Colonic mucosa (tissue), 4 donors: ENCODE measurements around the gene TUFT1. TPM values are rescaled to one million over a fixed set of nuclear protein-coding genes. Genes with fewer than 3 reads are reported as not detected.

Source experiments
- DNase-seq: peaks from one replicate; pipeline ENCODE4 v3.0.0-alpha.2; 2020
- H3K27ac ChIP-seq: fragments of 200-600 bp; one replicate; pipeline ENCODE4 v1.8.0; 2021
- H3K27me3 ChIP-seq: fragments of 200-600 bp; one replicate; pipeline ENCODE4 v1.8.0; 2021
- H3K36me3 ChIP-seq: fragments of 200-600 bp; one replicate; pipeline ENCODE4 v1.8.0; 2021
- H3K4me1 ChIP-seq: fragments of 200-600 bp; one replicate; pipeline ENCODE4 v1.8.0; 2021; ENCODE audit warnings: mild to moderate bottlenecking
- H3K4me3 ChIP-seq: fragments of 200-600 bp; one replicate; pipeline ENCODE4 v1.8.0; 2021
- H3K9ac ChIP-seq, 2 donors: one replicate each; pipeline ENCODE4 v1.7.0; 2013; ENCODE audit warnings: control low read depth in 2 of 2, low read depth in 2 of 2, low read length in 2 of 2
- H3K9me3 ChIP-seq: fragments of 200-600 bp; one replicate; pipeline ENCODE4 v1.8.0; 2021
- CTCF ChIP-seq: fragments of 200-600 bp; IDR thresholded peaks from one replicate; pipeline ENCODE4 v1.8.0; 2022; ENCODE audit warnings: antibody characterized with exemption, mild to moderate bottlenecking
- intact Hi-C: fragments of 100-400 bp; cut with DNase I; formaldehyde crosslinking; loops from one replicate; pipeline ENCODE4 v1.14.1; 2022
- total RNA-seq, 2 donors: library from RNA; stranded (reverse); fragmentation: NEBNext Ultra II Directional in 1 of 2; extraction: Animal tissue kit (Norgen Biotek cat#: 25700) in 1 of 2; gene quantifications; one replicate each; pipeline ENCODE4 v1.2.1, GENCODE V29; 2021
- donor health status: healthy.
- donor health status: DM: no; HTN: no; CAD: no.
- donor health status: DM: no; HTN: no; CAD: no.

TUFT1 gene
- total RNA-seq, 2 donors from 2014 or later, result 25.5 to 40.6 TPM

- no peak overlapping the region for H3K27ac ChIP-seq
These were observed 37.0 kb upstream of the TUFT1 start for GRCh38 chr1:151502859-151503780.

GRCh38 chr1:151504252-151504651 is 35.9 kb upstream of the TUFT1 start:
- no peaks in the 10 kb centered on the region for H3K27me3 ChIP-seq

More at GRCh38 chr1:151502859-151503780, 37.0 kb upstream of the TUFT1 start:
- DNase-seq, result peak; percentile 25
- Histone ChIP-seq H3K9ac (no peak overlapping the region), H3K4me3 (no peak overlapping the region), H3K27me3 (no peaks in the 10 kb centered on the region), H3K36me3 (no peaks in the 10 kb centered on the region), H3K4me1 (no peaks in the 10 kb centered on the region), H3K9me3 (no peaks in the 10 kb centered on the region)
- intact Hi-C loops, result no loop called here
- TF ChIP-seq CTCF, result no peak

GRCh38 chr1:151504759-151505158 is 35.4 kb upstream of the TUFT1 start:
- H3K27ac ChIP-seq, result no peak overlapping the region
- H3K4me3 ChIP-seq, result no peak overlapping the region
- H3K9me3 ChIP-seq, result no peaks in the 10 kb centered on the region
- H3K36me3 ChIP-seq, result no peaks in the 10 kb centered on the region
- intact Hi-C loops, result no loop called here
- H3K27me3 ChIP-seq, result no peaks in the 10 kb centered on the region
- no peak for DNase-seq
- H3K9ac ChIP-seq, result no peak overlapping the region
- no peak for TF ChIP-seq CTCF
- H3K4me1 ChIP-seq, result no peaks in the 10 kb centered on the region

More at GRCh38 chr1:151504252-151504651, 35.9 kb upstream of the TUFT1 start:
- DNase-seq, result no peak
- Histone ChIP-seq H3K27ac (no peak overlapping the region), H3K4me3 (no peak overlapping the region), H3K9ac (no peak overlapping the region), H3K9me3 (no peaks in the 10 kb centered on the region), H3K4me1 (no peaks in the 10 kb centered on the region), H3K36me3 (no peaks in the 10 kb centered on the region)
- TF ChIP-seq CTCF, result no peak
- intact Hi-C loops, result no loop called here

- intact Hi-C loops, result no loop called here
- H3K4me1 ChIP-seq, result peaks cover 3% of the 10 kb centered on the region
- no peak for TF ChIP-seq CTCF
- H3K27ac ChIP-seq, result peak overlapping the region; percentile 76
- H3K27me3 ChIP-seq, result no peaks in the 10 kb centered on the region
- no peaks in the 10 kb centered on the region for H3K36me3 ChIP-seq
- no peak overlapping the region for H3K4me3 ChIP-seq
- no peaks in the 10 kb centered on the region for H3K9me3 ChIP-seq
- DNase-seq, result peak; percentile 80
- H3K9ac ChIP-seq, result no peak overlapping the region
These were observed 31.3 kb upstream of the TUFT1 start for GRCh38 chr1:151508833-151509232.

- Histone ChIP-seq H3K4me3 (no peak overlapping the region), H3K36me3 (no peaks in the 10 kb centered on the region), H3K4me1 (peaks cover 3% of the 10 kb centered on the region), H3K27ac (peak overlapping the region; percentile 76), H3K9ac (no peak overlapping the region), H3K27me3 (no peaks in the 10 kb centered on the region), H3K9me3 (no peaks in the 10 kb centered on the region)
- intact Hi-C loops, result no loop called here
- TF ChIP-seq CTCF, result no peak
- DNase-seq, result peak; percentile 34
These were observed 30.6 kb upstream of the TUFT1 start for GRCh38 chr1:151509350-151510019.
